ENCODE measurements around the gene MED16.
"Not testable (repeated sequence)": the region's sequence is repeated elsewhere in the genome, so short reads cannot be mapped to it uniquely, and the experiment has no call there.

MED16 gene

DNA sequence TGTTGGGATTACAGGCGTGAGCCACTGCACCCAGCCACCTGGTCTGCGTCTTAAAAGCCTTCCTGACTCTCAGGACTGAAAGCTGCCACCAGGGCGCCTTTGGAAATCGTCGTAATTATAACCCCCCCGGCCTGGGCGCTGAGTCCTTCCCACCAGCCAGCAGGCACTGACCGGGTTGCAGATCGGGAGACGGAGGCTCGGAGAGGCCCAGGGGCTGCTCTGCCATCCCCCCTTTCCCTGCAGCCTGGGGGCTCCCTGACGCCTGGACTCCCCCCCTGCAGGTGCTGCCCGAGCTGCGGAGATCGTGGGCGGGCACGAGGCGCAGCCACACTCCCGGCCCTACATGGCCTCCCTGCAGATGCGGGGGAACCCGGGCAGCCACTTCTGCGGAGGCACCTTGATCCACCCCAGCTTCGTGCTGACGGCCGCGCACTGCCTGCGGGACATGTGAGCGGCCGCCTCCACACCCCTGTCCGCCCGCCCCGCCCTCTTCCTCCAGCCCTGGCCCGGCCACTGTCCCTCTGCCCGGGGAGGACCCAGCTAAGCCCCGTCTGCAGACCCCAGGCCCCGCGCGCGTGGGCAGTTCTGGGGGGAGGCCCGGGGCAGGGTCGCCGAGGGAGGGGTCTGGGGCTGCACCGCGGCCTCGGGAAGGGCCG is 49.7 kb downstream of the MED16 start:
- DNase-seq (ENCODE audit: insufficient read length, low spot score), result no peak
- TF ChIP-seq TAF1 (IDR thresholded peaks at IDR 0.05; ENCODE audit: low read depth, low read length), result no peak
- TF ChIP-seq PAX5 (IDR thresholded peaks at IDR 0.05; ENCODE audit: insufficient read depth, low read length, severe bottlenecking), result no peak
- no peak for TF ChIP-seq SPI1 (IDR thresholded peaks at IDR 0.05; ENCODE audit: low read depth, low read length)
- no peak for TF ChIP-seq POU2F2 (IDR thresholded peaks at IDR 0.05; ENCODE audit: low read depth, low read length)
- TF ChIP-seq POLR2AphosphoS5 (IDR thresholded peaks at IDR 0.05; ENCODE audit: low read depth, low read length), result no peak
- TF ChIP-seq POLR2A (IDR thresholded peaks at IDR 0.05; ENCODE audit: low read depth, low read length), result no peak
- FAIRE-seq, result no peak

DNA sequence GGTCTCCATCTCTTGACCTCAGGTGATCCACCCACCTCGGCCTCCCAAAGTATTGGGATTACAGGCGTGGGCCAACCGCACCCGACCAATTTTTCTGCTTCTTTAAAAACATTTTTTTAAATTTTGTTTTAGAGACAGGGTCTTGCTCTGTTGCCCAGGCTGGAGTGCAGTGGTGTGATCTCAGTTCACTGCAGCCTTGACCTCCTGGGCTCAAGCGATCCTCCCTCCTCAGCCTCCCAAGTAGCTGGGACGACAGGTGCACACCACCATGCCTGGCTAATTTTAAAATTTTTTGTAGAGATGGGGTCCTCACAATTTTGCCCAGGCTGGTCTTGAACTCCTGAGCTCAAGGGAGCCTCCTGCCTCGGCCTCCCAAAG is 50.2 kb downstream of the MED16 start:
- DNase-seq (ENCODE audit: insufficient read length, low spot score), result not testable (repeated sequence)

DNA sequence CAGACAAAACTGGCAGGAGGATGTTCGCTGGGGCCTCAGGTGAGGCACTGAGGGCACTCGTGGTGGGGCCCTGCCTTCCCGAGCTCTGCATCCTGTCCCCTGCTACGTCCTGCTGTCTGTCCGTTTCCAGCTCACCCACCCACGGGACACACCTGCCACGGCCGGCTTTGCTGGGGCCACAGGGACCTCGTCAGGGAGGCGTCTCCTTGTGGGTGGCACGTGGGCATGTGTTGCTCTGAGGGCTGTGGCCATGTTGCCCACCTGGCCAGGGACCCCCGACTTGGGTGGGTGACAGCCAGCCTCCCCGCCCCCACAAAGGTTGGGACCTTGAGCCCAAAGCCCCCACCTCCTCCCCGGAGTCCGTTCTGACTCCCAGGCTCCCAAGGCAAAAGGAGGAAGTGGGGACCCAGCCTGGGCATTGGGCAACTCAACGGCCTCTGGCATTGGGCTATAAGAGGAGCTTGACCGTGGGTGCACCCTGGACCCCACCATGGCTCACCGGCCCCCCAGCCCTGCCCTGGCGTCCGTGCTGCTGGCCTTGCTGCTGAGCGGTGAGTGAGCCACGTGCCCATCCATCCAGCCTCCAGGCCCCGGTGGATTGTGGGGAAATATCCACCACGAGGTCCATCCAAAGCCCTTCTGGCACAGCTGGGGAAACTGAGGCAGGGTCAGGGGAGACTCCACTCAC is 52.3 kb downstream of the MED16 start, which contains the start of gene PRTN3:
TSS of gene PRTN3 (plus strand) at position 481 of the 688 bp plus-strand sequence. CDS start at position 491, 10 bp downstream.
- TF ChIP-seq POLR2A (IDR thresholded peaks at IDR 0.05; ENCODE audit: low read depth, low read length) (no peak), TAF1 (IDR thresholded peaks at IDR 0.05; ENCODE audit: low read depth, low read length) (no peak), POLR2AphosphoS5 (IDR thresholded peaks at IDR 0.05; ENCODE audit: low read depth, low read length) (no peak)
- FAIRE-seq, result no peak
- no peak for DNase-seq (ENCODE audit: insufficient read length, low spot score)

More for the DNA sequence above, 50.2 kb downstream of the MED16 start:
- FAIRE-seq, result not testable (repeated sequence)

DNA sequence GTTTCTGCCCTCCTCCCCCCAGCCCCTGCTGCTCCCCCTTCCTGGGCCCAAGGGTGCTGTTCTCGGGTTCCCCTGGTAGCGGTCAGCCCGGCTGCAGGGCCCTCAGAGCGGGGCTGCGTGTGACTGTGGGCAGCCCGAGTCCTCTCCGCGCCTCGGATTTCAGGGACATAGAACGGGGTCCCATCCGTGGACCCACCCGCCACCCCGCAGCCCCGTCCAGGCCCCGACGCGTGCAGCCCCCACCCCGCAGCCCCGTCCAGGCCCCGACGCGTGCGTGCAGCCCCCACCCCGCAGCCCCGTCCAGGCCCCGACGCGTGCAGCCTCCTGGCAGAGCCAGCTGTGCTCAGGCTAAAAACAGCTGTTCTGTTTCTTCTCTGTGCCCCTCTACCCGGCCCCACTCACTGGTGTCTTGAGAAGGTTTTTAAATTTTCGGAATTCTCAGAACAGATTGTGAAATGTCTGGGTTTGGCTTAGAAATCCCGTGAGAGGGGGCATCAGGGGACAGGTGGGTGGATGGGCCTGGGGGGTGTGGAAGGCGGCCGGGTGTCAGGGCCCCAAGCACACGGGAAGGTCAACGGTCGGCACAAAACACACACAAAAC is 57.7 kb downstream of the MED16 start:
- FAIRE-seq (no peak), DNase-seq (ENCODE audit: insufficient read length, low spot score) (no peak)
- TF ChIP-seq POLR2A (IDR thresholded peaks at IDR 0.05; ENCODE audit: low read depth, low read length) (no peak), TAF1 (IDR thresholded peaks at IDR 0.05; ENCODE audit: low read depth, low read length) (no peak), POLR2AphosphoS5 (IDR thresholded peaks at IDR 0.05; ENCODE audit: low read depth, low read length) (no peak), PAX5 (IDR thresholded peaks at IDR 0.05; ENCODE audit: insufficient read depth, low read length, severe bottlenecking) (no peak), SPI1 (IDR thresholded peaks at IDR 0.05; ENCODE audit: low read depth, low read length) (no peak), POU2F2 (IDR thresholded peaks at IDR 0.05; ENCODE audit: low read depth, low read length) (no peak)

DNA sequence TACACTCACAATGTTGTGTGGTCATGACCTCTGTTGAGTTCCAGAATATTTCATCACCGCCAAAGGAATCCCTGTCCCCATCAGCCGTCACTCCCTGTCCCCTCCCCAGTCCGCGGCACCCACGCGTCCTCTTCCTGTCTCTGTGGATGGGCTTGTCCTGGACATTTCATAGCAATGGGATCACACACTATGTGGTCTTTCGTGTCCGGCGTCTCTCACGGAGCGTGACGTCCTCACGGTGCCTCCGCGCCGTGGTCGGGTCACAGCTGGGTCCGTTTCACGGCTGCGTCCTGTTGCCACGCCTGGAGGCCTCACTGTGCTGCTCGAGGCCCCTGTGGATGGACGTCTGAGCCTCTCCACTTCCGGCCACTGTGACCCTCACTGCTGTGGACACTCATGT is 58.8 kb downstream of the MED16 start:
- no peak for FAIRE-seq
- TF ChIP-seq POU2F2 (IDR thresholded peaks at IDR 0.05; ENCODE audit: low read depth, low read length) (no peak), TAF1 (IDR thresholded peaks at IDR 0.05; ENCODE audit: low read depth, low read length) (no peak), PAX5 (IDR thresholded peaks at IDR 0.05; ENCODE audit: insufficient read depth, low read length, severe bottlenecking) (no peak), POLR2A (IDR thresholded peaks at IDR 0.05; ENCODE audit: low read depth, low read length) (no peak), POLR2AphosphoS5 (IDR thresholded peaks at IDR 0.05; ENCODE audit: low read depth, low read length) (no peak), SPI1 (IDR thresholded peaks at IDR 0.05; ENCODE audit: low read depth, low read length) (no peak)
- no peak for DNase-seq (ENCODE audit: insufficient read length, low spot score)

DNA sequence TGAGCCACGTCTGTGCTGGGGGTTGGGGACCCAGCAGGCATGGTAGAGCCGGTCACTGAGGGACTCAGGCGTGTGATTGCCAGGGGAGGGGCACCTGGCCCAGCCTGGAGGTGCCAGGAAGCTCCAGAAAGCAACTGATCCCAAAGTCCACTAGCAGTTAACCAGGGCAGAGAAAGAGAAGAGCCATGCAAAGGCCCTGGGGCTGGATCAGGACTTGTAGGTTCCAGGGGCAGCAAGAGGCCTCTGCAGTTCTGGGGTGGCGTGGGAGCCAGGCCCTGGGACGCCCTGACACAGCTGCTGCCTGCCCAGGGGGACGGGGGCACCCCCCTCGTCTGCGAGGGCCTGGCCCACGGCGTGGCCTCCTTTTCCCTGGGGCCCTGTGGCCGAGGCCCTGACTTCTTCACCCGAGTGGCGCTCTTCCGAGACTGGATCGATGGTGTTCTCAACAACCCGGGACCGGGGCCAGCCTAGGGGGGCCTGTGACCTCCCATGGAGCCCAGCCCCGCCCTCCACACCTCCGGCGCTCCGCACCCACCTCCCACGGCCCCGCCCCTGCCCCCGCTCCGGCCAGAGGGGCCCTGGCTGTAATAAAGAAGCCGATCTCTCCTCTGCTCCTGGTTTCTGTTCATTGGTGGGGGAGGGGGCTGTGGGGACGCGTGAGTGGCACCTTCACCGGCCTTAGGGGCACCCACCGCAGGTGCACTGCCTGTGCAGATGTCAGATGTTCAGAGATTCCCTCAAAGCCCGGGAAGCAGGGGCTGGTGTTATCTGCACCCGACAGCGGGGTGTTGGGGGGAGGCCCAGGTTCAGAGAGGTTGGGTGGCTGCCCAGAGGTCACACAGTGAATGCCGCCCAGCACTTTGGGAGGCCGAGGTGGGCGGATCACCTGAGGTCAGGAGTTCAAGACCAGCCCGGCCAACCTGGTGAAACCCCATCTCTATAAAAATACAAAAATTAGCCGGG is 61.3 kb downstream of the MED16 start:
- DNase-seq (ENCODE audit: insufficient read length, low spot score), result no peak
- no peak for FAIRE-seq
- TF ChIP-seq PAX5 (IDR thresholded peaks at IDR 0.05; ENCODE audit: insufficient read depth, low read length, severe bottlenecking), result no peak
- TF ChIP-seq TAF1 (IDR thresholded peaks at IDR 0.05; ENCODE audit: low read depth, low read length), result no peak
- no peak for TF ChIP-seq POLR2AphosphoS5 (IDR thresholded peaks at IDR 0.05; ENCODE audit: low read depth, low read length)
- TF ChIP-seq POLR2A (IDR thresholded peaks at IDR 0.05; ENCODE audit: low read depth, low read length), result no peak
- no peak for TF ChIP-seq POU2F2 (IDR thresholded peaks at IDR 0.05; ENCODE audit: low read depth, low read length)
- no peak for TF ChIP-seq SPI1 (IDR thresholded peaks at IDR 0.05; ENCODE audit: low read depth, low read length)

DNA sequence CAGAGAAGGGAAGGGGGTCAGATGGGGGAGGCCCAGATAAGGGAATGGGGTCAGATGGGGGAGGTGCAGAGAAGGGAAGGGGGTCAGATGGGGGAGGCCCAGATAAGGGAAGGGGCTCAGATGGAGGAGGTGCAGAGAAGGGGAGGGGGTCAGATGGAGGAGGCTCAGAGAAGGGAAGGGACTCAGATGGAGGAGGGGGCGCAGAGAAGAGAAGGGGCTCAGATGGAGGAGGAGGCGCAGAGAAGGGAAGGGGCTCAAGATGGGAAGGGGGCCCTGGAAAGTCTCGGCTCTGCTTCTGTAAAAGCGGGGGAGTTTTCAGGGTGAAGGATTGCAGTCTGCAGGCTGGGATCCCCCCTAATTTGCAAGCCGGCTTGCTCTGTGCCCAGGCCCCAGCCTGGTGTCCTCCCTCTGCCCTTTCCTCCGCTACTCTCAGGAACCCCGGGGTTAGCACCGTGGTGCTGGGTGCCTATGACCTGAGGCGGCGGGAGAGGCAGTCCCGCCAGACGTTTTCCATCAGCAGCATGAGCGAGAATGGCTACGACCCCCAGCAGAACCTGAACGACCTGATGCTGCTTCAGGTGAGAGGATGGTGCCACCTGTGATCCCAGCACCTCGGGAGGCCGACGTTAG is 63.7 kb downstream of the MED16 start:
- TF ChIP-seq POLR2AphosphoS5 (IDR thresholded peaks at IDR 0.05; ENCODE audit: low read depth, low read length) (no peak), SPI1 (IDR thresholded peaks at IDR 0.05; ENCODE audit: low read depth, low read length) (no peak), PAX5 (IDR thresholded peaks at IDR 0.05; ENCODE audit: insufficient read depth, low read length, severe bottlenecking) (no peak), TAF1 (IDR thresholded peaks at IDR 0.05; ENCODE audit: low read depth, low read length) (no peak), POU2F2 (IDR thresholded peaks at IDR 0.05; ENCODE audit: low read depth, low read length) (peak; percentile 61; the same call in 1 of the 2 replicates), POLR2A (IDR thresholded peaks at IDR 0.05; ENCODE audit: low read depth, low read length) (no peak)
- DNase-seq (ENCODE audit: insufficient read length, low spot score) (no peak), FAIRE-seq (no peak)

DNA sequence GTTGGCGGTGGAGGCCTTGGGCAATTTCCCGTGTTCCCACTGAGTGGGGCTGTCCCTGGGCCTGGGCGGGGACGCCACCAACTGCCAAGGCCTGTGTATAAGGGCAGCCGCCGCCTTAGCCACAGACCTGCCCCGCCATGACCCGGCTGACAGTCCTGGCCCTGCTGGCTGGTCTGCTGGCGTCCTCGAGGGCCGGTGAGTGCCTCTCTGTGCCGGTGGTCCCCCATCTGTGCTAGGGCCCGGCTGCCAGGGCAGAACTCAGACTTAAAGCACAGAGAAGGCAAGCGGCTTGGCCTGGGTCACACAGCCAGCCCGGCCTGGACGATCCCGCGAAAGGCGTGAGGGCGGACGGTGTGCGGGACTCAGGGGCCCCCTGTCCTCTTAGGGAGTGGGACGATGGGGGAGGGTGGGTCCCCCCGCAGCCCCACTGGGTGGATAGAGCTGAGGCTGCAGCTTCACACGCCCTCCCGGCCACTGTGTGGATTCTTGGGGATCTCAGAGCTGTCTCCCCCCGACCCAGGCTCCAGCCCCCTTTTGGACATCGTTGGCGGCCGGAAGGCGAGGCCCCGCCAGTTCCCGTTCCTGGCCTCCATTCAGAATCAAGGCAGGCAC is 65.2 kb downstream of the MED16 start, which contains the start of gene AZU1:
TSS of gene AZU1 (plus strand) at position 128 of the 612 bp plus-strand sequence. CDS start at position 138, 10 bp downstream.
- TF ChIP-seq SPI1 (IDR thresholded peaks at IDR 0.05; ENCODE audit: low read depth, low read length) (no peak), POU2F2 (IDR thresholded peaks at IDR 0.05; ENCODE audit: low read depth, low read length) (no peak), POLR2A (IDR thresholded peaks at IDR 0.05; ENCODE audit: low read depth, low read length) (no peak), TAF1 (IDR thresholded peaks at IDR 0.05; ENCODE audit: low read depth, low read length) (no peak), POLR2AphosphoS5 (IDR thresholded peaks at IDR 0.05; ENCODE audit: low read depth, low read length) (no peak), PAX5 (IDR thresholded peaks at IDR 0.05; ENCODE audit: insufficient read depth, low read length, severe bottlenecking) (no peak)
- DNase-seq (ENCODE audit: insufficient read length, low spot score), result no peak
- FAIRE-seq, result no peak

Measured in GM12891 (cell line).